ENCODE measurements around the gene HSP90AA1.

The HSP90AA1 gene

DNA sequence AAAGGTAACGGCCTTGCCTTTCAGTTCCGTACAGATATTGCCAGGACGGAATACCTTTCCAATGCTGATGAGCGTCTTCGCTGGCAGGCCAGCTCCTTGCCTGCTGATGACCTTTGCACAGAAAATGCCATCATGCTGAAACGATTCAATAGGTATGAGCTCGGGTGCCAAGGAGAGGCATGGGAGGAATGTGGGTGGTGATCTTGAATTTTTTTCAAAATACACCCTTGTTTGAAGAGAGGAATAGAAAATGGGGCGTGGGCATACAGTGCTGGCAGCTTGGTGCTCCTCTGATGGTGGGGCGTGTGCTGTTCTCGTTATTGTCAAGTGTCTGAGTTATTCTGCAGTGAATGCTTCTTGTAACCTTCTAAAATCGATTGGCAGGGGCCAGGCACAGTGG lies 52.5 kb downstream of the HSP90AA1 start:
- DNase-seq, result no peak

DNA sequence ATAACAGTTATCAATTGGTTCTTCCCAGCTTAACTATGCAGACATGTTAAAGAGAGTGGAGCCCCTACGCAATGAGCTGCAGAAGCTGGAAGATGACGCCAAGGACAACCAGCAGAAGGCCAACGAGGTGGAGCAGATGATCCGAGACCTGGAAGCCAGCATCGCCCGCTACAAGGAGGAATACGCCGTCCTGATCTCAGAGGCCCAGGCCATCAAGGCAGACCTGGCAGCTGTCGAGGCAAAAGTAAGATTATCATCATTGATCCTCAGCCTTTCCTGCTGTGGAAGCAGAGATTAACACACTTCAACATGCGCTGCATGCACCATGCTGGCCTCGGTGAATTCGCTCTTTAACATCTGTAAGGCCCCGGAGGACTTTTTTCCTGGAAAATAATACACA lies 53.6 kb downstream of the HSP90AA1 start:
- DNase-seq, result no peak

All from NCI-H2171 treated with DMSO at 0.1 percent for 48 hours (cell line).